SU-DHL-6 (cell line): ENCODE results near the gene LRRC73.

ENCODE experiments used
- H2AFZ ChIP-seq: fragments of 200-600 bp; sonication (generic); 2 replicates; pipeline ENCODE4 v1.6.1; 2014; ENCODE audit warnings: low read depth, mild to moderate bottlenecking, moderate library complexity, mixed read lengths, antibody characterized with exemption, low read length; ENCODE audit not compliant: severe bottlenecking
- H3F3A ChIP-seq: fragments of 200-600 bp; shearing (Covaris generic); 2 replicates; pipeline ENCODE4 v1.6.0; 2016; ENCODE audit warnings: antibody characterized with exemption, mild to moderate bottlenecking; ENCODE audit not compliant: insufficient read depth
- H3K27ac ChIP-seq: fragments of 200-600 bp; sonication (generic); 2 replicates; pipeline ENCODE4 v1.5.1; 2016; ENCODE audit warnings: low read depth, mild to moderate bottlenecking, low read length, moderate library complexity, mixed read lengths
- H3K27me3 ChIP-seq: fragments of 200-600 bp; sonication (generic), shearing (Covaris generic); 2 replicates; pipeline ENCODE4 v1.6.0; 2014; ENCODE audit warnings: mild to moderate bottlenecking, low read length
- H3K36me3 ChIP-seq: fragments of 200-600 bp; sonication (generic); 2 replicates; pipeline ENCODE4 v1.6.1; 2014; ENCODE audit warnings: mild to moderate bottlenecking, low read length, mixed read lengths
- H3K4me2 ChIP-seq: fragments of 300-600, 200-600 bp; shearing (Covaris generic), sonication (generic); 2 replicates; pipeline ENCODE4 v1.6.0; 2014; ENCODE audit warnings: low read length, low read depth, mild to moderate bottlenecking; ENCODE audit not compliant: poor library complexity, severe bottlenecking
- H3K4me3 ChIP-seq: fragments of 200-600 bp; sonication (generic); 2 replicates; pipeline ENCODE4 v1.5.1; 2014; ENCODE audit warnings: antibody characterized with exemption, low read length, mild to moderate bottlenecking, mixed read lengths; ENCODE audit not compliant: insufficient read depth, poor library complexity, severe bottlenecking
- H3K79me2 ChIP-seq: fragments of 200-600 bp; sonication (generic); 2 replicates; pipeline ENCODE4 v1.6.1; 2014; ENCODE audit warnings: mild to moderate bottlenecking, low read length, moderate library complexity; ENCODE audit not compliant: insufficient read depth
- H3K9ac ChIP-seq: fragments of 200-600 bp; sonication (generic); 2 replicates; pipeline ENCODE4 v1.7.0; 2014; ENCODE audit warnings: mild to moderate bottlenecking, low read length
- H3K9me2 ChIP-seq: fragments of 200-600 bp; sonication (generic); replicated peaks from 2 replicates; pipeline ENCODE4 v1.6.1; 2014; ENCODE audit warnings: low read length; ENCODE audit not compliant: insufficient read depth
- H3K9me3 ChIP-seq: fragments of 200-600 bp; sonication (generic); 2 replicates; pipeline ENCODE4 v1.6.1; 2014; ENCODE audit warnings: low read length, mixed read lengths; ENCODE audit not compliant: insufficient read depth
- H4K20me1 ChIP-seq: fragments of 200-600 bp; sonication (generic); 2 replicates; pipeline ENCODE4 v1.6.1; 2014; ENCODE audit warnings: low read depth, mild to moderate bottlenecking, antibody characterized with exemption, low read length, moderate library complexity, mixed read lengths
- EZH2phosphoT487 ChIP-seq: fragments of 200-600 bp; sonication (generic), shearing (Covaris generic); conservative IDR thresholded peaks from 2 replicates; pipeline ENCODE4 v1.6.1; 2018; ENCODE audit warnings: mild to moderate bottlenecking, antibody characterized with exemption, low read length, moderate library complexity, mixed read lengths
- TF ChIP-seq, protein P1 (sequence below): fragments of 200-600 bp; sonication (generic); IDR thresholded peaks from one replicate; pipeline ENCODE4 v1.5.1; 2017; ENCODE audit warnings: antibody characterized with exemption, mild to moderate bottlenecking, low read length, moderate library complexity; ENCODE audit not compliant: insufficient read depth, poor library complexity, severe bottlenecking

The LRRC73 gene

DNA sequence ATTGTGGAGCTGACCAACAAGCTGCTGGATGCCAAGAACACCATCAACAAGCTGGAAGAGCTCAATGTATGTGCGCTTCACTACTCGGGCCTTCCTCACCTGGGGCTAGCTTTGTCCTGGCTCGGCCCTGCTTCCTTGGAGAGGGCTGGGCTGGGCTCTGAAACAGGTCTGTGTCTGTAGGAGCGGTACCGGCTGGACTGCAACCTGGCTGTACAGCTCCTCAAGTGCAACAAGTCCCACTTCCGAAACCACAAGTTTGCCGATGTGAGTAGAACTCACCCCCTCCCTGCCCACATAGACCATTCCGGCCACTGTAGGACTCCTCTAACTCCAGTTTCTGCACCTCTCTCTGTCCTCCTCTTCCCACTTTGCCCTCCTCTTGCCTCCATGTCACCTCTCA, 6.7 kb downstream of the LRRC73 start:
- Histone ChIP-seq H3K27ac (no peak overlapping the region), H3F3A (no peaks in the 10 kb centered on the region), H3K9me3 (no peaks in the 10 kb centered on the region), H4K20me1 (no peaks in the 10 kb centered on the region), H3K36me3 (no peaks in the 10 kb centered on the region), H3K4me2 (no peak overlapping the region), H3K4me3 (no peak overlapping the region), H3K27me3 (no peaks in the 10 kb centered on the region), H3K9ac (no peak overlapping the region), H3K9me2 (no peaks in the 10 kb centered on the region), H3K79me2 (no peaks in the 10 kb centered on the region), H2AFZ (no peak overlapping the region)
- TF ChIP-seq, protein P1, sequence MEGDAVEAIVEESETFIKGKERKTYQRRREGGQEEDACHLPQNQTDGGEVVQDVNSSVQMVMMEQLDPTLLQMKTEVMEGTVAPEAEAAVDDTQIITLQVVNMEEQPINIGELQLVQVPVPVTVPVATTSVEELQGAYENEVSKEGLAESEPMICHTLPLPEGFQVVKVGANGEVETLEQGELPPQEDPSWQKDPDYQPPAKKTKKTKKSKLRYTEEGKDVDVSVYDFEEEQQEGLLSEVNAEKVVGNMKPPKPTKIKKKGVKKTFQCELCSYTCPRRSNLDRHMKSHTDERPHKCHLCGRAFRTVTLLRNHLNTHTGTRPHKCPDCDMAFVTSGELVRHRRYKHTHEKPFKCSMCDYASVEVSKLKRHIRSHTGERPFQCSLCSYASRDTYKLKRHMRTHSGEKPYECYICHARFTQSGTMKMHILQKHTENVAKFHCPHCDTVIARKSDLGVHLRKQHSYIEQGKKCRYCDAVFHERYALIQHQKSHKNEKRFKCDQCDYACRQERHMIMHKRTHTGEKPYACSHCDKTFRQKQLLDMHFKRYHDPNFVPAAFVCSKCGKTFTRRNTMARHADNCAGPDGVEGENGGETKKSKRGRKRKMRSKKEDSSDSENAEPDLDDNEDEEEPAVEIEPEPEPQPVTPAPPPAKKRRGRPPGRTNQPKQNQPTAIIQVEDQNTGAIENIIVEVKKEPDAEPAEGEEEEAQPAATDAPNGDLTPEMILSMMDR, result no peak

DNA sequence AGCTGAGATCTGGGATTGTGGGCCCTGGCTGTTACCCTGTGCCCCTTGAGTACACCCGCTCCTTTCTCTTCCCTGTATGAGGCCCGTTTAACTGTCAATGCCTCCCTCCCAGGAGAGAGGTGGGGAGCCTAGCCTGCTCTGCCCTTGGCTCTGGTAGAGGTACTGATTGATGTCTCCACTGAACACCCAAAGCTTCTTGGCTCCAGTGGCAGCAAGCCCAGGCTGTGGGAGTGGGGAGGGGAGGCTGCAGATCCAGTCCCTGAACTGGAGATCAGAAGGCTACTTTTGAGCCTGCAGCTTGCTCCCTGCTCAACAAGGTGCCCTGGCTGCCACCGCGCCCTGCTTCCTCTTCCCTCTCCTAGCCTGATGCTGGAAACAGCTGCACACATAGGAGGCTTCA, 7.5 kb downstream of the LRRC73 start:
- Histone ChIP-seq H3K4me2 (no peak overlapping the region), H3K27me3 (no peaks in the 10 kb centered on the region), H2AFZ (no peak overlapping the region), H3F3A (no peaks in the 10 kb centered on the region), H3K36me3 (no peaks in the 10 kb centered on the region), H3K27ac (no peak overlapping the region), H3K9me2 (no peaks in the 10 kb centered on the region), H3K9ac (no peak overlapping the region), H3K9me3 (no peaks in the 10 kb centered on the region), H4K20me1 (no peaks in the 10 kb centered on the region), H3K79me2 (no peaks in the 10 kb centered on the region), H3K4me3 (no peak overlapping the region)
- TF ChIP-seq EZH2phosphoT487, result no peak
- TF ChIP-seq, protein P1, result no peak

DNA sequence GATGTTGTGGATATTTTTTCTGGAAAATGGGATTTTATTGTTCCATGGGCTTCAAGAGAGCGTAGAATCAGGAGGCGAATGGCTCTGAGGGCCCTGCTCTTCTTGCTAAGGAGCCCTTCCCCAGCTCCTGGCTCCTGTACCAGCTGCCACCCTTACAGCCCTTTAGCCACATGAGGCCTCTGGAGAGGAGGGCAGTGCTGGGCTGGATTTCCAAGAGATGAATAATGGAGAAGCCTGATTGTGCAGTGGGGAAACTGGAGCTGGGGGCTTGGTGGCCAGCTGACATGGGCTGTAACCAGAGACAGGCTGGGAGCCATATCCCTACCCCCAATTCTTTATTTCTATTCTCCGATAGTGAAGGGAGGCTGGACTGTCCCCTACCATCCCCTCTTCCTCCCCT, 9.2 kb downstream of the LRRC73 start:
- no peak overlapping the region for H3K4me3 ChIP-seq
- H3K4me2 ChIP-seq, result no peak overlapping the region
- H3K9ac ChIP-seq, result no peak overlapping the region
- no peaks in the 10 kb centered on the region for H3K79me2 ChIP-seq
- no peaks in the 10 kb centered on the region for H3F3A ChIP-seq
- no peaks in the 10 kb centered on the region for H4K20me1 ChIP-seq
- no peak overlapping the region for H2AFZ ChIP-seq
- H3K27me3 ChIP-seq, result no peaks in the 10 kb centered on the region
- H3K36me3 ChIP-seq, result no peaks in the 10 kb centered on the region
- no peaks in the 10 kb centered on the region for H3K9me3 ChIP-seq
- no peak for TF ChIP-seq EZH2phosphoT487
- TF ChIP-seq, protein P1, result no peak
- no peaks in the 10 kb centered on the region for H3K9me2 ChIP-seq
- no peak overlapping the region for H3K27ac ChIP-seq
